K562 (cell line): ENCODE data around the gene TAS2R39. TPM values are rescaled to one million over a fixed set of nuclear protein-coding genes. Genes with fewer than 3 reads are reported as not detected.

Experiments
- ATAC-seq: fragments of 200-7000 bp; cut with Tn5 transposase; 3 replicates; pipeline ENCODE4 v1.9.1; 2020; ENCODE audit warnings: moderate library complexity
- BruUV-seq: library from RNA; stranded (reverse); fragments of 400-500 nt; replicated peaks from 2 replicates; lab custom pipeline; 2021; lab: Mats Ljungman, UMichigan
- CTCF ChIA-PET: fragments of 300-600 bp; formaldehyde crosslinking; extraction: SDS; loops from one replicate; lab custom pipeline; 2021; ENCODE audit warnings: low intra/inter-chr PET ratio; lab: Yijun Ruan, JAX
- POLR2A ChIA-PET: fragments of 300-600, 350-650 bp; sonication (Branson Sonifier 250); formaldehyde crosslinking; extraction: SDS; loops from one replicate; lab custom pipeline; 2021; ENCODE audit warnings: antibody characterized with exemption, inconsistent platforms; lab: Yijun Ruan, JAX
- DNase-seq, 4 experiments: peaks; one replicate each; pipeline versions ENCODE4 v3.0.0 to v3.0.0-alpha.2; 2011 to 2018; ENCODE audit warnings: low spot score in 3 of 4, mixed read lengths in 3 of 4; ENCODE audit errors: extremely low read depth in 1 of 4
- FAIRE-seq: peaks from 2 replicates; lab custom pipeline; 2011; peaks lifted over from hg19 to GRCh38; lab: Jason Lieb, UNC
- H2AFZ ChIP-seq: 2 replicates; pipeline ENCODE4 v1.6.0; 2011; ENCODE audit warnings: low read depth, low read length, control low read depth, inconsistent platforms
- H3K27ac ChIP-seq: fragments of 200-600 bp; 3 replicates; pipeline ENCODE4 v1.8.0; 2011; ENCODE audit warnings: low read depth, mild to moderate bottlenecking, control low read depth, inconsistent platforms, low read length, moderate library complexity, mixed read lengths; ENCODE audit errors: extremely low read depth
- H3K27me3 ChIP-seq, 2 experiments: fragments of 300-600 bp in 1 of 2; 2 replicates in 1 of 2; 3 replicates in 1 of 2; pipeline versions ENCODE4 v1.6.0 to v1.8.0; 2011; ENCODE audit warnings: inconsistent platforms in 2 of 2, low read length in 2 of 2, mild to moderate bottlenecking in 1 of 2, mixed read lengths in 1 of 2, moderate library complexity in 1 of 2; ENCODE audit not compliant: control insufficient read depth in 2 of 2, insufficient read depth in 2 of 2
- H3K36me3 ChIP-seq: fragments of 300-600 bp; 3 replicates; pipeline ENCODE4 v1.8.0; 2011; ENCODE audit warnings: mild to moderate bottlenecking, low read length, inconsistent platforms; ENCODE audit not compliant: control insufficient read depth, insufficient read depth
- H3K4me1 ChIP-seq, 2 experiments: fragments of 200-600 bp in 1 of 2; replicated peaks in 1 of 2; 2 replicates in 1 of 2; 3 replicates in 1 of 2; pipeline versions ENCODE4 v1.5.1 to v1.8.0; 2011; ENCODE audit warnings: inconsistent platforms in 2 of 2, low read length in 2 of 2, mild to moderate bottlenecking in 1 of 2, mixed read lengths in 1 of 2, moderate library complexity in 1 of 2; ENCODE audit not compliant: control insufficient read depth in 2 of 2, insufficient read depth in 2 of 2
- H3K4me2 ChIP-seq: 2 replicates; pipeline ENCODE4 v1.6.1; 2011; ENCODE audit warnings: low read length, control low read depth, inconsistent platforms, mixed read lengths; ENCODE audit not compliant: insufficient read depth
- H3K4me3 ChIP-seq: fragments of 200-600 bp; sonication (generic), shearing (Covaris generic); 2 replicates; pipeline ENCODE4 v1.5.1; 2016; ENCODE audit warnings: control low read depth, inconsistent platforms
- H3K79me2 ChIP-seq: fragments of 200-600 bp; 3 replicates; pipeline ENCODE4 v1.8.0; 2011; ENCODE audit warnings: low read length, inconsistent platforms; ENCODE audit not compliant: control insufficient read depth, insufficient read depth
- H3K9ac ChIP-seq, 2 experiments: 2 replicates each; pipeline versions ENCODE4 v1.6.0 to v1.6.1; 2011; ENCODE audit warnings: low read depth in 2 of 2, low read length in 2 of 2, control low read depth in 1 of 2, inconsistent platforms in 1 of 2, mild to moderate bottlenecking in 1 of 2, mixed read lengths in 1 of 2; ENCODE audit not compliant: insufficient read depth in 1 of 2
- H3K9me1 ChIP-seq: one replicate; pipeline ENCODE4 v1.6.0; 2011; ENCODE audit warnings: inconsistent platforms, mild to moderate bottlenecking, low read length, moderate library complexity; ENCODE audit not compliant: control insufficient read depth, insufficient read depth
- H3K9me3 ChIP-seq: replicated peaks from 2 replicates; pipeline ENCODE4 v1.5.1; 2011; ENCODE audit warnings: low read depth, low read length, inconsistent platforms; ENCODE audit not compliant: control insufficient read depth, insufficient read depth
- H4K20me1 ChIP-seq: replicated peaks from 2 replicates; pipeline ENCODE4 v1.6.1; 2011; ENCODE audit warnings: low read length, inconsistent platforms, mixed read lengths; ENCODE audit not compliant: control insufficient read depth, insufficient read depth
- ATF7 ChIP-seq: fragments of 450-650 bp; IDR thresholded peaks from 2 replicates; pipeline ENCODE4 v1.7.1; 2014; ENCODE audit warnings: mild to moderate bottlenecking, moderate library complexity
- HDAC3 ChIP-seq: fragments of 450-650 bp; IDR thresholded peaks from 2 replicates; pipeline ENCODE4 v1.6.1; 2018; ENCODE audit warnings: borderline replicate concordance, mild to moderate bottlenecking, moderate library complexity; ENCODE audit not compliant: partially characterized antibody
- KLF10 ChIP-seq: fragments of 250-450 bp; sonication (Bioruptor Pico); IDR thresholded peaks from 2 replicates; pipeline ENCODE4 v1.6.1; 2021; ENCODE audit warnings: matching md5 sums
- MBD1 ChIP-seq: fragments of 250-450 bp; sonication (Bioruptor Pico); IDR thresholded peaks from 2 replicates; pipeline ENCODE4 v1.8.0; 2022; ENCODE audit warnings: inconsistent platforms
- PHB ChIP-seq: fragments of 250-450 bp; sonication (Bioruptor Pico); IDR thresholded peaks from 2 replicates; pipeline ENCODE4 v1.5.0; 2021
- ZNF41 ChIP-seq: fragments of 250-450 bp; sonication (Bioruptor Pico); conservative IDR thresholded peaks from 2 replicates; pipeline ENCODE4 v1.4.0; 2020; ENCODE audit warnings: mild to moderate bottlenecking
- WGBS: fragments of 100-300 bp; shearing (Covaris generic); methylation state at CpG from one replicate; pipeline ENCODE4 v1.1.6; 2016; ENCODE audit warnings: low coverage, mixed read lengths; ENCODE audit not compliant: insufficient coverage; ENCODE audit errors: missing lambda C conversion rate; 5-methylcytosine and 5-hydroxymethylcytosine counted together
- in situ Hi-C: fragments of 300-500 bp; cut with MboI; formaldehyde crosslinking; loops from 4 replicates; pipeline ENCODE4 v1.15.0; 2018; ENCODE audit warnings: inconsistent platforms, mixed read lengths
- intact Hi-C: fragments of 100-400 bp; cut with micrococcal nuclease; formaldehyde crosslinking; loops from 2 replicates; pipeline ENCODE4 v1.14.2; 2022
- polyA plus RNA-seq, 8 experiments: library from polyadenylated mRNA; depleted of rRNA in 4 of 8; stranded (reverse) in 5 of 8; unstranded in 3 of 8; fragments of >200 nt; fragmentation: Nextera tagmentation in 2 of 8; fragmentation: Illumina TruSeq in 1 of 8; extraction: Ambion mirVana in 2 of 8; extraction: Trizol in 1 of 8; gene quantifications; 2 replicates each; pipeline versions ENCODE4 v1.2.1 to v1.2.3, GENCODE V29; 2011 to 2014; ENCODE audit warnings: inconsistent platforms in 1 of 8, missing spikeins in 1 of 8
- total RNA-seq, 7 experiments: library from RNA; depleted of rRNA in 6 of 7; stranded (reverse); fragments of >200 nt in 6 of 7; fragmentation: Illumina TruSeq in 2 of 7; extraction: Trizol in 2 of 7; gene quantifications; 2 replicates each; pipeline versions ENCODE4 v1.2.1 to v1.2.3, GENCODE V29; 2011 to 2021; ENCODE audit warnings: low replicate concordance in 1 of 7

TAS2R39 gene
- total and polyA plus RNA-seq, 9 of the 15 experiments (the other 6 are each of a cell fraction or from before 2014, with no cell fraction given), result not detected

GRCh38 chr7:143193880-143194279, 10.7 kb downstream of the TAS2R39 start:
- no peak for ATAC-seq
- H3K27ac ChIP-seq, result no peak overlapping the region
- H2AFZ ChIP-seq, result no peak overlapping the region
- POLR2A ChIA-PET, result no interaction called here
- no peak for DNase-seq
- H3K4me3 ChIP-seq, result no peak overlapping the region
- no peaks in the 10 kb centered on the region for H3K9me3 ChIP-seq
- in situ Hi-C loops, result no loop called here
- no peak for FAIRE-seq
- intact Hi-C loops, result no loop called here
- H3K4me1 ChIP-seq, result no peaks in the 10 kb centered on the region
- no peaks in the 10 kb centered on the region for H4K20me1 ChIP-seq
- no peak overlapping the region for H3K9ac ChIP-seq
- no peaks in the 10 kb centered on the region for H3K36me3 ChIP-seq
- no TSS peak for BruUV-seq
- no peak for TF ChIP-seq ZNF41
- no peak for TF ChIP-seq MBD1 (CRISPR knock-in tag)
- TF ChIP-seq KLF10 (CRISPR knock-in tag), result no peak
- TF ChIP-seq HDAC3, result no peak
- no peak for TF ChIP-seq PHB
- TF ChIP-seq ATF7, result no peak
- no peaks in the 10 kb centered on the region for H3K79me2 ChIP-seq
- no peak overlapping the region for H3K4me2 ChIP-seq
- H3K27me3 ChIP-seq, result peaks cover 0 to 6% of the 10 kb centered on the region in 2 experiments; a peak in 1 of 5 replicates
- CTCF ChIA-PET, result no interaction called here
- 0% methylated on average over 2 of the region's 2 CpGs for WGBS
- no peaks in the 10 kb centered on the region for H3K9me1 ChIP-seq
